ENCODE results near the gene C1QTNF12. TPM values are rescaled to one million over a fixed set of nuclear protein-coding genes. Genes with fewer than 3 reads are reported as not detected.

The C1QTNF12 gene
- total RNA-seq, 4 donors from 2014 or later: 0.33 to 0.52 TPM; not detected in 2

DNA sequence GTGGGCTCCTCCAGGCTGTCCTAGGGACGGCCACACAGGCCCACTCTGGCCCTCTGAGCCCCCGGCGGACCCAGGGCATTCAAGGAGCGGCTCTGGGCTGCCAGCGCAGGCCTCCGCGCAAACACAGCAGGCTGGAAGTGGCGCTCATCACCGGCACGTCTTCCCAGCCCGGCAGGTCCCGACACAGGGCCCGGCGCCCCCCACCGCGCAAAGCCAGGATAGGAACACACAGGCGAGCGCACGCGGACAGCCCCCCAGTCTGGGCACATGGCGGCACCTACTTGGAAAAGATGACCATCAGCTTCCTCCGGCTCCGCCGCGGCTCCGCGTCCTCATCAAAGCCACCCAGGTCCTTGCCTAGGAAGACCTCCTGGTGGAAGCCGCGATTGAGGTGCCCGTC, 18.3 kb downstream of the C1QTNF12 start:
- TF ChIP-seq EP300 (IDR thresholded peaks at IDR 0.05) (no peak), POLR2A (IDR thresholded peaks at IDR 0.05; ENCODE audit: low read depth) (no peak), POLR2AphosphoS5 (IDR thresholded peaks at IDR 0.05) (no peak), CTCF (IDR thresholded peaks at IDR 0.05) (no peak)
- intact Hi-C loops (cut with DNase I): no loop called here
- no peaks in the 10 kb centered on the region for H3K9me3 ChIP-seq
- peaks cover 30 to 63% (median 47%) of the 10 kb centered on the region in 4 donors for H3K4me1 ChIP-seq
- H3K36me3 ChIP-seq: peaks cover 32 to 62% (median 57%) of the 10 kb centered on the region in 4 donors
- WGBS: 92% methylated on average over 27 of the region's 30 CpGs
- H3K27ac ChIP-seq (replicated peaks in 1 of 4): no peak overlapping the region
- no peak for DNase-seq (ENCODE audit: extremely low spot score)
- H3K4me3 ChIP-seq: no peak overlapping the region
- no peaks in the 10 kb centered on the region for H3K27me3 ChIP-seq

- no peak for DNase-seq (ENCODE audit: extremely low spot score)
- Histone ChIP-seq H3K4me3 (no peak overlapping the region), H3K27me3 (no peaks in the 10 kb centered on the region), H3K27ac (replicated peaks in 1 of 4) (no peak overlapping the region), H3K36me3 (peaks cover 40 to 70% (median 65%) of the 10 kb centered on the region in 4 donors), H3K9me3 (no peaks in the 10 kb centered on the region), H3K4me1 (peaks cover 22 to 55% (median 39%) of the 10 kb centered on the region in 4 donors)
- TF ChIP-seq CTCF (IDR thresholded peaks at IDR 0.05) (no peak), POLR2A (IDR thresholded peaks at IDR 0.05; ENCODE audit: low read depth) (no peak), POLR2AphosphoS5 (IDR thresholded peaks at IDR 0.05) (no peak), EP300 (IDR thresholded peaks at IDR 0.05) (no peak)
- intact Hi-C loops (cut with DNase I): no loop called here
- WGBS: 96% methylated on average over 19 of the region's 25 CpGs
Observed at GRCh38 chr1:1227386-1227785, 19.1 kb downstream of the C1QTNF12 start.

- peaks cover 46 to 76% (median 72%) of the 10 kb centered on the region in 4 donors for H3K36me3 ChIP-seq
- H3K27ac ChIP-seq (replicated peaks in 1 of 4): no peak overlapping the region
- no peaks in the 10 kb centered on the region for H3K9me3 ChIP-seq
- 95% methylated on average over 30 of the region's 44 CpGs for WGBS
- intact Hi-C loops (cut with DNase I): no loop called here
- TF ChIP-seq POLR2A (IDR thresholded peaks at IDR 0.05; ENCODE audit: low read depth) (no peak), CTCF (IDR thresholded peaks at IDR 0.05) (no peak), EP300 (IDR thresholded peaks at IDR 0.05) (no peak), POLR2AphosphoS5 (IDR thresholded peaks at IDR 0.05) (no peak)
- H3K4me1 ChIP-seq: peaks cover 22 to 54% (median 38%) of the 10 kb centered on the region in 4 donors
- DNase-seq (ENCODE audit: extremely low spot score): no peak
- no peaks in the 10 kb centered on the region for H3K27me3 ChIP-seq
- no peak overlapping the region for H3K4me3 ChIP-seq
Observed at GRCh38 chr1:1226566-1227362, 19.8 kb downstream of the C1QTNF12 start.

GRCh38 chr1:1225913-1226312, 20.6 kb downstream of the C1QTNF12 start:
- Histone ChIP-seq H3K27ac (replicated peaks in 1 of 4) (no peak overlapping the region), H3K4me3 (no peak overlapping the region), H3K27me3 (no peaks in the 10 kb centered on the region), H3K36me3 (peaks cover 53 to 85% (median 80%) of the 10 kb centered on the region in 4 donors), H3K4me1 (peaks cover 20 to 51% (median 37%) of the 10 kb centered on the region in 4 donors), H3K9me3 (no peaks in the 10 kb centered on the region)
- no peak for DNase-seq (ENCODE audit: extremely low spot score)
- intact Hi-C loops (cut with DNase I): no loop called here
- 89% methylated on average over 18 of the region's 18 CpGs for WGBS
- TF ChIP-seq EP300 (IDR thresholded peaks at IDR 0.05) (no peak), POLR2A (IDR thresholded peaks at IDR 0.05; ENCODE audit: low read depth) (no peak), CTCF (IDR thresholded peaks at IDR 0.05) (no peak), POLR2AphosphoS5 (IDR thresholded peaks at IDR 0.05) (no peak)
